ENCODE measurements around the gene INTS2.
"Not testable (repeated sequence)": the region's sequence is repeated elsewhere in the genome, so short reads cannot be mapped to it uniquely, and the experiment has no call there.

The INTS2 gene

GRCh38 chr17:61885865-61886264 is 41.9 kb downstream of the INTS2 start:
- not testable (repeated sequence) for DNase-seq

- no peak for DNase-seq
These were observed 42.9 kb downstream of the INTS2 start for GRCh38 chr17:61884864-61885263.

- DNase-seq: no peak
These were observed 47.1 kb downstream of the INTS2 start for GRCh38 chr17:61880589-61881102.

- DNase-seq: no peak
These were observed 48.7 kb downstream of the INTS2 start for GRCh38 chr17:61878984-61879612.

- no peak for DNase-seq
These were observed 49.3 kb downstream of the INTS2 start for GRCh38 chr17:61878520-61878919.

- DNase-seq: no peak
These were observed 49.9 kb downstream of the INTS2 start for GRCh38 chr17:61877837-61878236.

GRCh38 chr17:61875804-61876203 is 52.0 kb downstream of the INTS2 start:
- no peak for DNase-seq

- no peak for DNase-seq
These were observed 52.5 kb downstream of the INTS2 start for GRCh38 chr17:61875285-61875684.

GRCh38 chr17:61874075-61874474 is 53.7 kb downstream of the INTS2 start:
- DNase-seq: no peak

- no peak for DNase-seq
These were observed 55.7 kb downstream of the INTS2 start for GRCh38 chr17:61872099-61872498.

GRCh38 chr17:61869138-61869537 is 58.6 kb downstream of the INTS2 start:
- no peak for DNase-seq

GRCh38 chr17:61868074-61868473 is 59.7 kb downstream of the INTS2 start:
- DNase-seq: no peak

GRCh38 chr17:61867033-61867432 is 60.7 kb downstream of the INTS2 start:
- DNase-seq: no peak

GRCh38 chr17:61863801-61864126 is 64.0 kb downstream of the INTS2 start:
- DNase-seq: no peak

GRCh38 chr17:61862975-61863800 is 64.6 kb downstream of the INTS2 start, which contains the start of gene BRIP1:
Gene BRIP1 (minus strand): TSS chr17:61863528. CDS start chr17:61861539, 1,989 bp downstream.
- DNase-seq: peak; percentile 98

GRCh38 chr17:61862105-61862574 is 65.6 kb downstream of the INTS2 start:
- DNase-seq: peak; percentile 23

GRCh38 chr17:61860397-61860796 is 67.4 kb downstream of the INTS2 start:
- not testable (repeated sequence) for DNase-seq

GRCh38 chr17:61856035-61856434 is 71.7 kb downstream of the INTS2 start:
- DNase-seq: no peak

- no peak for DNase-seq
These were observed 74.9 kb downstream of the INTS2 start for GRCh38 chr17:61852857-61853256.

GRCh38 chr17:61849674-61850073 is 78.1 kb downstream of the INTS2 start:
- no peak for DNase-seq

GRCh38 chr17:61848896-61849295 is 78.9 kb downstream of the INTS2 start:
- DNase-seq: no peak

GRCh38 chr17:61848247-61848646 is 79.5 kb downstream of the INTS2 start:
- DNase-seq: no peak

- DNase-seq: no peak
These were observed 80.1 kb downstream of the INTS2 start for GRCh38 chr17:61847659-61848058.

- no peak for DNase-seq
These were observed 80.9 kb downstream of the INTS2 start for GRCh38 chr17:61846761-61847375.
